Activated CD8-positive, alpha-beta memory T cell treated with anti-CD3 and anti-CD28 coated beads, Interleukin-2, amount 50 U/mL, for 24 hours (primary cell): ENCODE results near the gene PPM1N.

Experiments
- DNase-seq: peaks from one replicate; pipeline ENCODE4 v3.0.0-alpha.2; 2020; ENCODE audit errors: extremely low read depth

Gene PPM1N

GRCh38 chr19:45492137-45492626 is 6.1 kb upstream of the PPM1N start:
- DNase-seq, result no peak

- no peak for DNase-seq
These were observed 5.4 kb upstream of the PPM1N start for GRCh38 chr19:45492627-45493470.

- DNase-seq, result no peak
These were observed 3.9 kb upstream of the PPM1N start for GRCh38 chr19:45494261-45494916.

GRCh38 chr19:45495178-45495577 is 3.1 kb upstream of the PPM1N start:
- DNase-seq, result no peak

- DNase-seq, result no peak
These were observed 1.8 kb upstream of the PPM1N start for GRCh38 chr19:45496349-45496953.

GRCh38 chr19:45497791-45498190 is 452 bp upstream of the PPM1N start:
- no peak for DNase-seq

- no peak for DNase-seq
These were observed 1.2 kb downstream of the PPM1N start for GRCh38 chr19:45499196-45500180.

- DNase-seq, result no peak
These were observed 2.9 kb downstream of the PPM1N start for GRCh38 chr19:45500918-45501729.

GRCh38 chr19:45501730-45502014 is 3.4 kb downstream of the PPM1N start:
- DNase-seq, result no peak

GRCh38 chr19:45502111-45502510 is 3.9 kb downstream of the PPM1N start:
- DNase-seq, result no peak

GRCh38 chr19:45503909-45504308 is 5.7 kb downstream of the PPM1N start:
- no peak for DNase-seq

- DNase-seq, result no peak
These were observed 7.1 kb downstream of the PPM1N start for GRCh38 chr19:45505151-45505995.

- no peak for DNase-seq
These were observed 7.7 kb downstream of the PPM1N start for GRCh38 chr19:45505996-45506245.

- peak; percentile 97 for DNase-seq
These were observed 8.2 kb downstream of the PPM1N start for GRCh38 chr19:45506246-45506988.

GRCh38 chr19:45506989-45507871 is 9.0 kb downstream of the PPM1N start, which contains the start of gene VASP:
Gene VASP (plus strand): TSS chr19:45507479. CDS start chr19:45507772, 293 bp downstream.
- DNase-seq, result peak; percentile 84

- DNase-seq, result no peak
These were observed 9.7 kb downstream of the PPM1N start for GRCh38 chr19:45507872-45508416.

GRCh38 chr19:45508417-45508860 is 10.2 kb downstream of the PPM1N start:
- no peak for DNase-seq
